ENCODE measurements around the gene APP.

GRCh38 chr21:25960402-25960801 lies 210.2 kb downstream of the APP start:
- TF ChIP-seq BCL6 (CRISPR knock-in tag; IDR thresholded peaks at IDR 0.05) (no peak), POLR2A (IDR thresholded peaks at IDR 0.05; ENCODE audit: insufficient read depth in 1 of 2, low read depth in 2 of 2, low read length in 2 of 2) (no peak), ZNF484 (CRISPR knock-in tag; IDR thresholded peaks at IDR 0.05; ENCODE audit: borderline replicate concordance, low read depth) (no peak), ZBTB26 (CRISPR knock-in tag; IDR thresholded peaks at IDR 0.05; ENCODE audit: borderline replicate concordance) (no peak), ZNF512B (CRISPR knock-in tag; IDR thresholded peaks at IDR 0.05; ENCODE audit: borderline replicate concordance) (no peak), CEBPB (IDR thresholded peaks at IDR 0.05; ENCODE audit: borderline replicate concordance, low read depth, low read length) (no peak), JUNB (CRISPR knock-in tag; IDR thresholded peaks at IDR 0.05; ENCODE audit: borderline replicate concordance) (no peak), USF2 (IDR thresholded peaks at IDR 0.05; ENCODE audit: low read depth, low read length) (no peak), USF2 (CRISPR knock-in tag; IDR thresholded peaks at IDR 0.05; ENCODE audit: borderline replicate concordance) (no peak), SALL1 (CRISPR knock-in tag; IDR thresholded peaks at IDR 0.05) (no peak), NR1H2 (CRISPR knock-in tag; IDR thresholded peaks at IDR 0.05; ENCODE audit: borderline replicate concordance, low read depth) (no peak), CHD4 (IDR thresholded peaks at IDR 0.05; ENCODE audit: borderline replicate concordance, low read length) (no peak), RXRB (CRISPR knock-in tag; IDR thresholded peaks at IDR 0.05; ENCODE audit: borderline replicate concordance) (no peak), HNRNPL (IDR thresholded peaks at IDR 0.05; ENCODE audit: low read depth, low read length) (no peak)

Measured in HepG2 (cell line).